Left kidney (tissue), 2 donors: ENCODE data around the gene ZNF132. TPM values are rescaled to one million over a fixed set of nuclear protein-coding genes. Genes with fewer than 3 reads are reported as not detected.
"Not testable (repeated sequence)": the region's sequence is repeated elsewhere in the genome, so short reads cannot be mapped to it uniquely, and the experiment has no call there.

Experiments used
- DNase-seq: peaks from one replicate; pipeline ENCODE4 v3.0.0-alpha.2; 2013
- polyA plus RNA-seq: library from polyadenylated mRNA; unstranded; fragments of 120-200 nt; gene quantifications from one replicate; pipeline ENCODE4 v1.2.1, GENCODE V29; 2013; ENCODE audit not compliant: insufficient read length

ZNF132 gene
- polyA plus RNA-seq, 1 donor: 16.7 TPM

- DNase-seq: peak; percentile 98
Observed at GRCh38 chr19:58408152-58409009, 31.6 kb downstream of the ZNF132 start, which contains the start of gene ZNF584. Gene ZNF584 (plus strand): TSS chr19:58408649. CDS start chr19:58409148, 499 bp downstream.

DNA sequence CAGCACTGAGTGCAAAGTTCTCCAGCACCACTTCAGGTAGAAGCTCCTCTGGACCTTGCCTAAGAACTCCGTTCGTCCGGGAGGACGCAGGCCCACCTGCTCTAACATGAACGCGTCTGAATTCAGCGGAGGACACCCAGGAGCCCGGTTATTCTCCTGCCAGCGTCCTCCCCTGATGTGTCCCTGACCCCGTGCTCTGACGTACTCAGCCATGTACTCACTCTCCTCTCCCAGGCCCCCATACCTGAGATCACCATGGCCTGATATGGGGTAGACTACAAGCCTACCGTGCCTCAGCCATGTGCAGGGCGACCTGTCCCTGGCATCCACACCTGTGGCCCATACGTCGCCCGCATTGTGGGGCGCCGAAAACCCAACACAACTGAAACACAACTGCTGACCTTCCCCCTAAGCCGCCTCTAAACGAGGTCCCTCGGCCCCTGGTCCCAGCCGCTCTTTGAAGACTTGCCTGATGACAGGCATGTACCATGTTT lies 32.2 kb downstream of the ZNF132 start:
- no peak for DNase-seq

- DNase-seq: no peak
Observed at GRCh38 chr19:58406818-58407657, 32.9 kb downstream of the ZNF132 start.

- DNase-seq: not testable (repeated sequence)
Observed at GRCh38 chr19:58403920-58404478, 36.0 kb downstream of the ZNF132 start.

- DNase-seq: no peak
Observed at GRCh38 chr19:58401840-58402421, 38.0 kb downstream of the ZNF132 start.

GRCh38 chr19:58400916-58401839 lies 38.8 kb downstream of the ZNF132 start:
- DNase-seq: peak; percentile 99

GRCh38 chr19:58400316-58400915 lies 39.5 kb downstream of the ZNF132 start:
- DNase-seq: no peak

- no peak for DNase-seq
Observed at GRCh38 chr19:58399903-58400302, 40.0 kb downstream of the ZNF132 start.

- DNase-seq: no peak
Observed at GRCh38 chr19:58398545-58398944, 41.4 kb downstream of the ZNF132 start.

DNA sequence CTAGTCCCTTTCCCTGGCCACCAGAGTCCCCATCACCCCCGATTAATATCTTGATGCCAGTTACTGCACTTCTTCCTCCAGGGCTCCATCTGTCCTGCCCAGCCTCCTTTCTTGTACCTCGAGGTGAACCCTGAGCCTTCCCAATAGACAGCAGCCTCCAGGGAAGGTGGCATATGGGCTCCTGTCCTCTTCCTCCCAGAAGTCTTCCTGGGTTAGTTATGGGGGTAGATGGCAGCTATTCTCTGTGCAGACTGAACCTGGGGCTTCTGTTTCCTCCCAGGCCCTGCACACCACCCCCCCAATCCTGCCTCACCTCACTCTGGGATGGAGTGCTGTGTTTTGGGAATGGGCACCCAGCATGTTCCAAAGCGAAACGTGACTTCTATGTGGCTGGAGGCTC lies 41.9 kb downstream of the ZNF132 start:
- no peak for DNase-seq

DNA sequence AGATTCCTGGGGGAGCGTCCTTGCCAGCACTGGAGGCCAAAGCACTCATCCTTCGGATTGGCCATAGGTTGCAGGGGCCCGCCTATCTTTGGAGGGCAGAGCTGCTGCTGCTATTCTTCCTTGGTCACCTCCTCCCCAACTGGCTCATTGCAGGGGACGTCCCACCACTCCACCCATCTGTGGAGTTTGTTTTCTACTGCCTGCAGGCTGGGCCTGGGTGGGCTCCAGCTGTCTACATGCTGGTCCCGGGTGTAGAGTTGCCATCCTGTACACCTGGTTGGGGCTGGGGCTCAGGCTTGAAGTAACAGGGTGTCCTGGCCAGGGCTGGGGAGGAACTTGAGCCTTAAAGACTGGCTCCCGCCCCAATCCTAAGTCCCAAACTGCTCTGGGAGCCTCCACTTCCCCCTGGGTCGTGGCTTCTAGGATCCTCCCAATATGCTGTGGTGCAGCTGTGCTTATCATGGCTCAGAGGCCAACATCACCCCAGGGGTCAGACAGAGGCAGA lies 42.4 kb downstream of the ZNF132 start:
- no peak for DNase-seq

- no peak for DNase-seq
Observed at GRCh38 chr19:58396691-58397532, 43.0 kb downstream of the ZNF132 start.

DNA sequence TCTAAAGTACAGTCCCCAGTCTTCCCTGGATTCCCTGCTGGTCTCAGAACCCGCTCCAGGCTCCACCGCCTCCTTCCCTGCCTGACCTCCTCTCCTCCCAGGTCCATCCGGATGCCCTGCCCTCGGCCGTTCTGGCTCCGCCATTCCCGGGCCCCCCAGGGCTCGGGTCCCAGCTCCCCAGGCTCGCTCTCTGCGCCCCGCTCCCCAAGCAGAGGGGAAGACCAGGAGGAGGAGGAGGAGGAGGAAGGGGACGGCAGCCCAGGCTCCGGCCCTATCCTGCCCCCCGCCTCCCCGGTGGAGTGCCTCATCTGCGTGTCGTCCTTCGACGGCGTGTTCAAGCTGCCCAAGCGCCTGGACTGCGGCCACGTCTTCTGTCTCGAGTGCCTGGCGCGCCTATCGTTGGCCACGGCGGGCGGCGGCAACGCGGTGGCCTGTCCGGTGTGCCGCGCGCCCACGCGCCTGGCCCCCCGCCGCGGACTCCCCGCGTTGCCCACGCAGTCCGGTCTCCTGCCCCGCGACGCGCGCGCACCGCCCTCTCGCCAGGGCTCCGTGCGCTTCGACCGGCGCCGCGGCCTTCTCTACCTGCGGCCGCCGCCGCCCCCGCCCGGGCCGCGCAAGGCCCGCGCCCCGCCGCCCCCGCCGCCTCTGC lies 43.9 kb downstream of the ZNF132 start:
- no peak for DNase-seq

- DNase-seq: no peak
Observed at GRCh38 chr19:58395220-58395978, 44.6 kb downstream of the ZNF132 start, which contains the start of gene RNF225. Gene RNF225 (plus strand): TSS chr19:58395656. CDS start chr19:58396090, 434 bp downstream.

GRCh38 chr19:58394821-58395219 lies 45.1 kb downstream of the ZNF132 start:
- no peak for DNase-seq

- no peak for DNase-seq
Observed at GRCh38 chr19:58393725-58394033, 46.3 kb downstream of the ZNF132 start.

GRCh38 chr19:58392945-58393724 lies 46.8 kb downstream of the ZNF132 start:
- no peak for DNase-seq
